IMR-90 (cell line): ENCODE results near the gene ZBTB32.

ENCODE experiments used
- MXI1 ChIP-seq: IDR thresholded peaks from 2 replicates; pipeline ENCODE4 v1.6.1; 2012; ENCODE audit warnings: low read depth, mild to moderate bottlenecking, low read length, moderate library complexity, borderline replicate concordance
- NFE2L2 ChIP-seq: fragments of 150-350 bp; IDR thresholded peaks from 2 replicates; pipeline ENCODE4 v1.6.1; 2016; ENCODE audit warnings: low read depth, mild to moderate bottlenecking, low read length
- POLR2A ChIP-seq: IDR thresholded peaks from 2 replicates; pipeline ENCODE4 v1.6.1; 2012; ENCODE audit warnings: mild to moderate bottlenecking, low read depth, low read length
- RFX5 ChIP-seq: IDR thresholded peaks from 2 replicates; pipeline ENCODE4 v1.8.0; 2012; ENCODE audit warnings: low read depth, mild to moderate bottlenecking, low read length, moderate library complexity
- TF ChIP-seq, protein P1 (sequence below): conservative IDR thresholded peaks from 2 replicates; pipeline ENCODE4 v1.5.1; 2012; ENCODE audit warnings: mild to moderate bottlenecking, low read depth, low read length, improper control_type of control experiment

DNA sequence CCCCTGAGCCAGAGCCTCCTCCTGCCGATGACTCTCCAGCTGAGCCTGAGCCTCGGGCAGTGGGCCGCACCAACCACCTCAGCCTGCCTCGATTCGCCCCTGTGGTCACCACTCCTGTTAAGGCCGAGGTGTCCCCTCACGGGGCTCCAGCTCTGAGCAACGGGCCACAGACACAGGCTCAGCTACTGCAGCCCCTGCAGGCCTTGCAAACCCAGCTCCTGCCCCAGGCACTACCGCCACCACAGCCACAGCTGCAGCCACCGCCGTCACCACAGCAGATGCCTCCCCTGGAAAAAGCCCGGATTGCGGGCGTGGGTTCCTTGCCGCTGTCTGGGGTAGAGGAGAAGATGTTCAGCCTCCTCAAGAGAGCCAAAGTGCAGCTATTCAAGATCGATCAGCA lies 17.0 kb downstream of the ZBTB32 start:
- TF ChIP-seq, protein P1, sequence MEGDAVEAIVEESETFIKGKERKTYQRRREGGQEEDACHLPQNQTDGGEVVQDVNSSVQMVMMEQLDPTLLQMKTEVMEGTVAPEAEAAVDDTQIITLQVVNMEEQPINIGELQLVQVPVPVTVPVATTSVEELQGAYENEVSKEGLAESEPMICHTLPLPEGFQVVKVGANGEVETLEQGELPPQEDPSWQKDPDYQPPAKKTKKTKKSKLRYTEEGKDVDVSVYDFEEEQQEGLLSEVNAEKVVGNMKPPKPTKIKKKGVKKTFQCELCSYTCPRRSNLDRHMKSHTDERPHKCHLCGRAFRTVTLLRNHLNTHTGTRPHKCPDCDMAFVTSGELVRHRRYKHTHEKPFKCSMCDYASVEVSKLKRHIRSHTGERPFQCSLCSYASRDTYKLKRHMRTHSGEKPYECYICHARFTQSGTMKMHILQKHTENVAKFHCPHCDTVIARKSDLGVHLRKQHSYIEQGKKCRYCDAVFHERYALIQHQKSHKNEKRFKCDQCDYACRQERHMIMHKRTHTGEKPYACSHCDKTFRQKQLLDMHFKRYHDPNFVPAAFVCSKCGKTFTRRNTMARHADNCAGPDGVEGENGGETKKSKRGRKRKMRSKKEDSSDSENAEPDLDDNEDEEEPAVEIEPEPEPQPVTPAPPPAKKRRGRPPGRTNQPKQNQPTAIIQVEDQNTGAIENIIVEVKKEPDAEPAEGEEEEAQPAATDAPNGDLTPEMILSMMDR, result no peak
- TF ChIP-seq NFE2L2, result no peak
- no peak for TF ChIP-seq MXI1
- no peak for TF ChIP-seq POLR2A
- TF ChIP-seq RFX5, result no peak
